OCI-LY1 (cell line): ENCODE results near the gene HLA-A.

Experiments
- H2AFZ ChIP-seq: fragments of 200-600 bp; sonication (generic), shearing (Covaris generic); 2 replicates; pipeline ENCODE4 v1.6.0; 2014; ENCODE audit warnings: antibody characterized with exemption, mild to moderate bottlenecking, low read length
- H3F3A ChIP-seq: fragments of 200-600 bp; sonication (generic), shearing (Covaris generic); 2 replicates; pipeline ENCODE4 v1.6.0; 2014; ENCODE audit warnings: mild to moderate bottlenecking, antibody characterized with exemption, low read length, moderate library complexity; ENCODE audit not compliant: insufficient read depth
- H3K27ac ChIP-seq: fragments of 200-600 bp; sonication (generic); 2 replicates; pipeline ENCODE4 v1.5.1; 2014; ENCODE audit warnings: low read length, mixed run types, mild to moderate bottlenecking, low read depth; ENCODE audit not compliant: poor library complexity, severe bottlenecking
- H3K27me3 ChIP-seq: fragments of 200-600 bp; sonication (generic); 2 replicates; pipeline ENCODE4 v1.6.0; 2014; ENCODE audit warnings: antibody characterized with exemption, mild to moderate bottlenecking, low read length, moderate library complexity; ENCODE audit not compliant: insufficient read depth
- H3K36me3 ChIP-seq: fragments of 200-600 bp; sonication (generic); 2 replicates; pipeline ENCODE4 v1.6.1; 2014; ENCODE audit warnings: mild to moderate bottlenecking, antibody characterized with exemption, low read length, moderate library complexity, mixed read lengths; ENCODE audit not compliant: insufficient read depth
- H3K4me1 ChIP-seq: fragments of 200-600 bp; sonication (generic); 2 replicates; pipeline ENCODE4 v1.5.1; 2014; ENCODE audit warnings: mild to moderate bottlenecking, low read length, moderate library complexity; ENCODE audit not compliant: insufficient read depth, severe bottlenecking
- H3K4me2 ChIP-seq: fragments of 200-600 bp; sonication (generic), shearing (Covaris generic); 2 replicates; pipeline ENCODE4 v1.6.1; 2014; ENCODE audit warnings: low read length
- H3K4me3 ChIP-seq: fragments of 200-600 bp; sonication (generic); 2 replicates; pipeline ENCODE4 v1.5.1; 2014; ENCODE audit warnings: low read length, low read depth, mild to moderate bottlenecking, mixed read lengths; ENCODE audit not compliant: poor library complexity, severe bottlenecking
- H3K79me2 ChIP-seq: fragments of 200-600 bp; shearing (Covaris generic); 2 replicates; pipeline ENCODE4 v1.6.1; 2016; ENCODE audit warnings: mixed run types, low read length, mixed read lengths; ENCODE audit not compliant: insufficient read depth
- H3K9ac ChIP-seq: fragments of 200-600 bp; sonication (generic), shearing (Covaris generic); 2 replicates; pipeline ENCODE4 v1.6.1; 2014; ENCODE audit warnings: mild to moderate bottlenecking, low read length, mixed read lengths
- H3K9me2 ChIP-seq: fragments of 200-600 bp; sonication (generic), shearing (Covaris generic); 2 replicates; pipeline ENCODE4 v1.6.1; 2014; ENCODE audit warnings: low read depth, mild to moderate bottlenecking, low read length, mixed read lengths
- H3K9me3 ChIP-seq: fragments of 200-600 bp; shearing (Covaris generic); 2 replicates; pipeline ENCODE4 v1.6.1; 2014; ENCODE audit warnings: low read length, mixed read lengths
- H4K20me1 ChIP-seq: fragments of 200-600 bp; sonication (generic), shearing (Covaris generic); 2 replicates; pipeline ENCODE4 v1.6.0; 2016; ENCODE audit warnings: mild to moderate bottlenecking, low read length; ENCODE audit not compliant: insufficient read depth
- CTCF ChIP-seq: fragments of 200-600 bp; sonication (generic), shearing (Covaris generic); IDR thresholded peaks from 2 replicates; pipeline ENCODE4 v1.5.1; 2017; ENCODE audit warnings: mild to moderate bottlenecking, antibody characterized with exemption, low read length, moderate library complexity, mixed read lengths
- EZH2 ChIP-seq: fragments of 200-600 bp; sonication (generic), shearing (Covaris generic); IDR thresholded peaks from 2 replicates; pipeline ENCODE4 v1.8.0; 2017; ENCODE audit warnings: borderline replicate concordance, mixed run types, mild to moderate bottlenecking, antibody characterized with exemption, low read length, moderate library complexity, mixed read lengths

HLA-A gene

GRCh38 chr6:29949934-29950333 is 7.6 kb downstream of the HLA-A start:
- Histone ChIP-seq H2AFZ (no peak overlapping the region), H3K4me1 (no peaks in the 10 kb centered on the region), H3K27me3 (no peaks in the 10 kb centered on the region), H3K4me3 (no peak overlapping the region), H3K9me2 (no peaks in the 10 kb centered on the region), H3K36me3 (peaks cover 13% of the 10 kb centered on the region), H3K4me2 (no peak overlapping the region), H3K9ac (no peak overlapping the region), H3F3A (no peaks in the 10 kb centered on the region), H3K27ac (no peak overlapping the region), H3K9me3 (no peaks in the 10 kb centered on the region), H4K20me1 (no peaks in the 10 kb centered on the region), H3K79me2 (no peaks in the 10 kb centered on the region)
- TF ChIP-seq CTCF (no peak), EZH2 (no peak)

GRCh38 chr6:29951882-29952281 is 9.6 kb downstream of the HLA-A start:
- Histone ChIP-seq H3K27ac (no peak overlapping the region), H3K4me3 (no peak overlapping the region), H3K9me3 (no peaks in the 10 kb centered on the region), H3K9ac (no peak overlapping the region), H3K36me3 (peaks cover 4% of the 10 kb centered on the region), H2AFZ (no peak overlapping the region), H3K4me2 (no peak overlapping the region), H3K9me2 (no peaks in the 10 kb centered on the region), H3F3A (no peaks in the 10 kb centered on the region), H3K79me2 (no peaks in the 10 kb centered on the region), H3K4me1 (no peaks in the 10 kb centered on the region), H3K27me3 (no peaks in the 10 kb centered on the region), H4K20me1 (no peaks in the 10 kb centered on the region)
- TF ChIP-seq EZH2 = no peak

- Histone ChIP-seq H3K9me2 (no peaks in the 10 kb centered on the region), H3K4me3 (no peak overlapping the region), H3F3A (no peaks in the 10 kb centered on the region), H2AFZ (no peak overlapping the region), H3K4me1 (no peaks in the 10 kb centered on the region), H3K9ac (no peak overlapping the region), H3K79me2 (no peaks in the 10 kb centered on the region), H3K27me3 (no peaks in the 10 kb centered on the region), H3K9me3 (no peaks in the 10 kb centered on the region), H4K20me1 (no peaks in the 10 kb centered on the region), H3K36me3 (peaks cover 4% of the 10 kb centered on the region), H3K27ac (no peak overlapping the region), H3K4me2 (no peak overlapping the region)
- TF ChIP-seq EZH2 (no peak), CTCF (no peak)
Measured at GRCh38 chr6:29953001-29953441, 10.7 kb downstream of the HLA-A start.

GRCh38 chr6:29953686-29954085 is 11.4 kb downstream of the HLA-A start:
- Histone ChIP-seq H3K27ac (no peak overlapping the region), H3K36me3 (no peaks in the 10 kb centered on the region; the same call in 1 of the 2 replicates), H3K9me2 (no peaks in the 10 kb centered on the region), H3K79me2 (no peaks in the 10 kb centered on the region), H3F3A (no peaks in the 10 kb centered on the region), H2AFZ (no peak overlapping the region), H3K4me1 (no peaks in the 10 kb centered on the region), H4K20me1 (no peaks in the 10 kb centered on the region), H3K4me2 (no peak overlapping the region), H3K4me3 (no peak overlapping the region), H3K27me3 (no peaks in the 10 kb centered on the region), H3K9me3 (no peaks in the 10 kb centered on the region), H3K9ac (no peak overlapping the region)
- TF ChIP-seq EZH2 = no peak
- TF ChIP-seq CTCF = no peak
